SK-N-SH (cell line): ENCODE results near the gene ZNF438. TPM values are rescaled to one million over a fixed set of nuclear protein-coding genes. Genes with fewer than 3 reads are reported as not detected.

Experiments
- CTCF ChIA-PET: fragments of 300-600, 350-600 bp; formaldehyde crosslinking; extraction: SDS; loops from one replicate; lab custom pipeline; 2021; lab: Yijun Ruan, JAX
- POLR2A ChIA-PET: fragments of 350-600 bp; sonication (Branson Sonifier 250); formaldehyde crosslinking; extraction: SDS; loops from one replicate; lab custom pipeline; 2020; ENCODE audit warnings: antibody characterized with exemption, inconsistent platforms; lab: Yijun Ruan, JAX
- DNase-seq: peaks from one replicate; pipeline ENCODE4 v3.0.0; 2012
- H2AFZ ChIP-seq: fragments of 200-600 bp; sonication (generic); 2 replicates; pipeline ENCODE4 v1.8.1; 2016; ENCODE audit warnings: antibody characterized with exemption, mild to moderate bottlenecking, low read depth
- H3F3A ChIP-seq: fragments of 200-600 bp; sonication (generic); replicated peaks from 2 replicates; pipeline ENCODE3; 2016; ENCODE audit warnings: antibody characterized with exemption, mild to moderate bottlenecking; ENCODE audit not compliant: insufficient read depth
- H3K27ac ChIP-seq, 2 experiments: fragments of 200-500 bp in 1 of 2; fragments of 200-600 bp in 1 of 2; sonication (Bioruptor generic) in 1 of 2; sonication (generic), shearing (Covaris generic) in 1 of 2; 2 replicates each; pipeline versions ENCODE4 v1.5.1 to v1.6.1; 2014 to 2016; ENCODE audit warnings: low read depth in 2 of 2, inconsistent platforms in 1 of 2, low read length in 1 of 2, mild to moderate bottlenecking in 1 of 2, mixed read lengths in 1 of 2
- H3K27me3 ChIP-seq: fragments of 200-600 bp; sonication (generic), shearing (Covaris generic); 2 replicates; pipeline ENCODE4 v1.6.1; 2016; ENCODE audit warnings: mixed run types; ENCODE audit not compliant: insufficient read depth
- H3K36me3 ChIP-seq, 2 experiments: fragments of 200-500 bp in 1 of 2; fragments of 200-600 bp in 1 of 2; sonication (Bioruptor generic) in 1 of 2; sonication (generic) in 1 of 2; replicated peaks in 1 of 2; 2 replicates each; pipeline versions ENCODE3 to v1.5.1; 2014 to 2016; ENCODE audit warnings: low read length in 1 of 2, mild to moderate bottlenecking in 1 of 2; ENCODE audit not compliant: insufficient read depth in 2 of 2, control insufficient read depth in 1 of 2
- H3K4me1 ChIP-seq, 2 experiments: fragments of 200-500 bp in 1 of 2; fragments of 200-600 bp in 1 of 2; sonication (Bioruptor generic) in 1 of 2; sonication (generic), shearing (Covaris generic) in 1 of 2; 2 replicates each; pipeline versions ENCODE4 v1.5.1 to v1.6.1; 2014 to 2016; ENCODE audit warnings: low read depth in 1 of 2, low read length in 1 of 2, mixed run types in 1 of 2; ENCODE audit not compliant: insufficient read depth in 2 of 2, control insufficient read depth in 1 of 2
- H3K4me2 ChIP-seq: fragments of 200-600 bp; sonication (generic), shearing (Covaris generic); 2 replicates; pipeline ENCODE4 v1.6.1; 2017; ENCODE audit warnings: mixed run types
- H3K4me3 ChIP-seq, 2 experiments: fragments of 200-500 bp in 1 of 2; fragments of 200-600 bp in 1 of 2; sonication (Bioruptor generic) in 1 of 2; sonication (generic), shearing (Covaris generic) in 1 of 2; 2 replicates each; pipeline versions ENCODE4 v1.5.1 to v1.8.1; 2014 to 2016; ENCODE audit warnings: low read depth in 2 of 2, inconsistent platforms in 1 of 2, low read length in 1 of 2, mild to moderate bottlenecking in 1 of 2, mixed read lengths in 1 of 2, moderate library complexity in 1 of 2
- H3K79me2 ChIP-seq: fragments of 200-600 bp; sonication (generic); 2 replicates; pipeline ENCODE4 v1.8.1; 2017; ENCODE audit warnings: mild to moderate bottlenecking; ENCODE audit not compliant: insufficient read depth
- H3K9ac ChIP-seq: fragments of 200-600 bp; sonication (generic); 2 replicates; pipeline ENCODE4 v1.6.1; 2017; ENCODE audit warnings: mixed run types
- H3K9me2 ChIP-seq: fragments of 200-600 bp; sonication (generic); 2 replicates; pipeline ENCODE4 v1.6.1; 2017; ENCODE audit warnings: mixed run types
- H3K9me3 ChIP-seq: fragments of 200-600 bp; sonication (generic); 2 replicates; pipeline ENCODE4 v1.6.1; 2017; ENCODE audit warnings: mixed run types, mild to moderate bottlenecking, moderate library complexity
- H4K20me1 ChIP-seq: fragments of 200-600 bp; sonication (generic); 2 replicates; pipeline ENCODE4 v1.6.1; 2017; ENCODE audit warnings: mild to moderate bottlenecking, mixed run types; ENCODE audit not compliant: insufficient read depth
- ELF1 ChIP-seq: IDR thresholded peaks from 2 replicates; pipeline ENCODE4 v1.4.0; 2012
- FOXJ3 ChIP-seq: sonication (generic); formaldehyde crosslinking; IDR thresholded peaks from 2 replicates; pipeline ENCODE4 v1.5.1; 2020; ENCODE audit warnings: mild to moderate bottlenecking, missing genetic modification reagents
- GABPA ChIP-seq: IDR thresholded peaks from 2 replicates; pipeline ENCODE4 v1.4.0; 2012; ENCODE audit warnings: low read depth, mild to moderate bottlenecking
- NFIC ChIP-seq: IDR thresholded peaks from 2 replicates; pipeline ENCODE4 v1.4.0; 2012; ENCODE audit warnings: borderline replicate concordance
- POLR2AphosphoS5 ChIP-seq: IDR thresholded peaks from 2 replicates; pipeline ENCODE4 v1.6.1; 2012; ENCODE audit warnings: low read depth, low read length
- RAD21 ChIP-seq: IDR thresholded peaks from 2 replicates; pipeline ENCODE4 v1.6.1; 2012; ENCODE audit warnings: mild to moderate bottlenecking, low read length
- REST ChIP-seq: IDR thresholded peaks from 2 replicates; pipeline ENCODE4 v1.6.1; 2012; ENCODE audit warnings: mild to moderate bottlenecking, low read depth, low read length, moderate library complexity
- SMC3 ChIP-seq: IDR thresholded peaks from 2 replicates; pipeline ENCODE4 v1.6.1; 2012; ENCODE audit warnings: low read depth, low read length, improper control_type of control experiment
- TAF1 ChIP-seq: IDR thresholded peaks from 2 replicates; pipeline ENCODE4 v1.6.1; 2012; ENCODE audit warnings: low read depth, mild to moderate bottlenecking, low read length, moderate library complexity, borderline replicate concordance
- TCF12 ChIP-seq: IDR thresholded peaks from 2 replicates; pipeline ENCODE4 v1.4.0; 2012
- YY1 ChIP-seq: IDR thresholded peaks from 2 replicates; pipeline ENCODE4 v1.4.0; 2012; ENCODE audit warnings: low read depth, mild to moderate bottlenecking
- WGBS: methylation state at CpG from one replicate; pipeline ENCODE4 v1.1.6; 2017; ENCODE audit warnings: low lambda C conversion rate; 5-methylcytosine and 5-hydroxymethylcytosine counted together
- polyA plus RNA-seq, 3 experiments: library from polyadenylated mRNA; depleted of rRNA; stranded (reverse); fragments of >200 nt; gene quantifications; 2 replicates each; pipeline ENCODE4 v1.2.3, GENCODE V29; 2012
- TF ChIP-seq, protein P1 (sequence below): fragments of 150-350 bp; IDR thresholded peaks from 2 replicates; pipeline ENCODE4 v1.6.1; 2017; ENCODE audit warnings: antibody characterized with exemption, low read length, low read depth, borderline replicate concordance
- TF ChIP-seq, protein P2 (sequence below): fragments of 150-350 bp; IDR thresholded peaks from 2 replicates; pipeline ENCODE4 v1.6.1; 2016; ENCODE audit warnings: mild to moderate bottlenecking, low read depth, low read length

Gene ZNF438
- polyA plus RNA-seq, 1 of the 3 experiments (the other 2 are of a cell fraction): 2.1 TPM

GRCh38 chr10:30991647-30992011, 40.0 kb downstream of the ZNF438 start:
- WGBS: 100% methylated on average over 1 of the region's 1 CpG
- Histone ChIP-seq H3K79me2 (0 out of 2 replicates have a peak, but pooled peaks cover 3% of the 10 kb centered on the region), H3F3A (no peaks in the 10 kb centered on the region), H3K27ac (no peak overlapping the region), H3K4me1 (no peaks in the 10 kb centered on the region; a peak in 2 of 4 replicates), H3K9me2 (no peaks in the 10 kb centered on the region), H3K4me3 (no peak overlapping the region), H3K27me3 (no peaks in the 10 kb centered on the region), H3K36me3 (no peaks in the 10 kb centered on the region), H3K9ac (no peak overlapping the region), H3K4me2 (no peak overlapping the region), H3K9me3 (peaks cover 8% of the 10 kb centered on the region; the same call in 1 of the 2 replicates), H4K20me1 (no peaks in the 10 kb centered on the region), H2AFZ (no peak overlapping the region)
- no peak for DNase-seq
- POLR2A ChIA-PET: no interaction called here
- no peak for TF ChIP-seq FOXJ3 (CRISPR knock-in tag)
- TF ChIP-seq TCF12: no peak
- TF ChIP-seq POLR2AphosphoS5: no peak
- TF ChIP-seq TAF1: no peak
- no peak for TF ChIP-seq REST
- TF ChIP-seq, protein P1, sequence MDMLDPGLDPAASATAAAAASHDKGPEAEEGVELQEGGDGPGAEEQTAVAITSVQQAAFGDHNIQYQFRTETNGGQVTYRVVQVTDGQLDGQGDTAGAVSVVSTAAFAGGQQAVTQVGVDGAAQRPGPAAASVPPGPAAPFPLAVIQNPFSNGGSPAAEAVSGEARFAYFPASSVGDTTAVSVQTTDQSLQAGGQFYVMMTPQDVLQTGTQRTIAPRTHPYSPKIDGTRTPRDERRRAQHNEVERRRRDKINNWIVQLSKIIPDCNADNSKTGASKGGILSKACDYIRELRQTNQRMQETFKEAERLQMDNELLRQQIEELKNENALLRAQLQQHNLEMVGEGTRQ: no peak
- no peak for TF ChIP-seq ELF1
- TF ChIP-seq, protein P2, sequence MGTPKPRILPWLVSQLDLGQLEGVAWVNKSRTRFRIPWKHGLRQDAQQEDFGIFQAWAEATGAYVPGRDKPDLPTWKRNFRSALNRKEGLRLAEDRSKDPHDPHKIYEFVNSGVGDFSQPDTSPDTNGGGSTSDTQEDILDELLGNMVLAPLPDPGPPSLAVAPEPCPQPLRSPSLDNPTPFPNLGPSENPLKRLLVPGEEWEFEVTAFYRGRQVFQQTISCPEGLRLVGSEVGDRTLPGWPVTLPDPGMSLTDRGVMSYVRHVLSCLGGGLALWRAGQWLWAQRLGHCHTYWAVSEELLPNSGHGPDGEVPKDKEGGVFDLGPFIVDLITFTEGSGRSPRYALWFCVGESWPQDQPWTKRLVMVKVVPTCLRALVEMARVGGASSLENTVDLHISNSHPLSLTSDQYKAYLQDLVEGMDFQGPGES: no peak
- no peak for TF ChIP-seq NFIC
- no peak for TF ChIP-seq GABPA
- TF ChIP-seq YY1: no peak
- TF ChIP-seq SMC3: no peak
- TF ChIP-seq RAD21: no peak
- CTCF ChIA-PET: interaction anchor here (0.6 kb wide), 1 partner anchor 105 kb away, joined by 3 read pairs; no protein-coding TSS in a partner anchor
